ENCODE results near the gene CHPT1.
"Not testable (repeated sequence)": the region's sequence is repeated elsewhere in the genome, so short reads cannot be mapped to it uniquely, and the experiment has no call there.

CHPT1 gene

DNA sequence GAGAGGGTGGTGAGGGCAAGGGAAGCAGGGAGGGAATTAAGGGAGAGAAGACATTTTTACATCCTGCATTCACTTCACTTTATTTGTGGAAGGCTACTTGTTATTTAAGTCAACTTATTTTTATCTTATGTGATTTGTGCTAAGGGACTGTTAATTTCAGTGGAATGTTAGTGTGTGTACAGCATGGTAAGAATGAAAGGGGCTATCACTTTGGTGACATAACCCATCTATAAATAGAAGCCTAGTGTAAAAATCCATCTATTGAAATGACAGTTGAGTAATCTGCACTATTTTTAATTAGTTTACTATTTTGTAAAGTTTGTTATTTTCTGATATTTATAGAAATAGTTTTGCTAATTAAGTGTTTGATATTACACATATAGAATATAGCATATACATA, 16.8 kb upstream of the CHPT1 start:
- ChIA-PET POLR2A (ENCODE audit: low non-redundant PET) (no interaction called here), CTCF (no interaction called here)
- DNase-seq (ENCODE audit: low spot score): no peak
- H3K27ac ChIP-seq: no peak overlapping the region
- TF ChIP-seq, protein P1, sequence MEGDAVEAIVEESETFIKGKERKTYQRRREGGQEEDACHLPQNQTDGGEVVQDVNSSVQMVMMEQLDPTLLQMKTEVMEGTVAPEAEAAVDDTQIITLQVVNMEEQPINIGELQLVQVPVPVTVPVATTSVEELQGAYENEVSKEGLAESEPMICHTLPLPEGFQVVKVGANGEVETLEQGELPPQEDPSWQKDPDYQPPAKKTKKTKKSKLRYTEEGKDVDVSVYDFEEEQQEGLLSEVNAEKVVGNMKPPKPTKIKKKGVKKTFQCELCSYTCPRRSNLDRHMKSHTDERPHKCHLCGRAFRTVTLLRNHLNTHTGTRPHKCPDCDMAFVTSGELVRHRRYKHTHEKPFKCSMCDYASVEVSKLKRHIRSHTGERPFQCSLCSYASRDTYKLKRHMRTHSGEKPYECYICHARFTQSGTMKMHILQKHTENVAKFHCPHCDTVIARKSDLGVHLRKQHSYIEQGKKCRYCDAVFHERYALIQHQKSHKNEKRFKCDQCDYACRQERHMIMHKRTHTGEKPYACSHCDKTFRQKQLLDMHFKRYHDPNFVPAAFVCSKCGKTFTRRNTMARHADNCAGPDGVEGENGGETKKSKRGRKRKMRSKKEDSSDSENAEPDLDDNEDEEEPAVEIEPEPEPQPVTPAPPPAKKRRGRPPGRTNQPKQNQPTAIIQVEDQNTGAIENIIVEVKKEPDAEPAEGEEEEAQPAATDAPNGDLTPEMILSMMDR (conservative IDR thresholded peaks at IDR 0.05; ENCODE audit: low read depth): no peak

DNA sequence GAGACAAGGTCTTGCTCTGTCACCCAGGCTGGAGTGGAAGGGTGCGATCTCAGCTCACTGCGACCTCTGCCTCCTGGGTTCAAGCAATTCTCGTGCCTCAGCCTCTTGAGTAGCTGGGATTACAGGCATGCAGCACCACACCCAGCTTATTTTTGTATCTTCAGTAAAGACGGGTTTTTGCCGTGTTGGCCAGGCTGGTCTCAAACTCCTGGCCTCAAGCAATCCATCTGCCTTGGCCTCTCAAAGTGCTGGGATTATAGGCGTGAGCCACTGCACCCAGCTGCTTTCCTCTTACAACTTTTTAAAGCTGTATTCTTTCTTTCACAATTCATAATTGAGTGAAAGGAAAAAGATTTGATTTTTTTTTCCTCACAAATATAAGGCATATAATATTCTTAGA, 15.8 kb upstream of the CHPT1 start:
- POLR2A ChIA-PET (ENCODE audit: low non-redundant PET); DNase-seq (ENCODE audit: low spot score); H3K27ac ChIP-seq: not testable (repeated sequence)
- CTCF ChIA-PET: interaction anchor here (0.6 to 0.7 kb wide), 2 partner anchors 47 to 220 kb away, joined by 3 read pairs; no protein-coding TSS in a partner anchor

DNA sequence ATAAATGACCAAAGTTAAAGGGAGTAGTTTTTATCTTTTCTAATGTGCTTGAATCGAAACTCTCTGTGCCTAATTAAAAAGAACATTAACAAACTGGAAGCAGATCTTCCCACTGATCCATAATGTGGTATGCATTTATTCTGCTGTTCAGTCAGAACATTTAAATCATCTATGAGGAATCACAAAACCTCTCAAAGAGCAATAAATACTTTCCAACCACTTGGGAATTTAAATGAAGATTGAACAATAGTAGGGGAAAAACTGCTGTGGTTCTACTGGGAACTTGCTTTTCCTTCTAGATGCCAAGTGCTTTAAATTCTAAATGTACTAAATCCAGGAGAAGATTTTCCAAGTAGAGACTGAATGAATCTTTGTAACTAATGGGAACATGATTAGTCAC, 12.3 kb upstream of the CHPT1 start:
- no peak overlapping the region for H3K27ac ChIP-seq
- TF ChIP-seq, protein P1 (conservative IDR thresholded peaks at IDR 0.05; ENCODE audit: low read depth): no peak
- ChIA-PET CTCF (no interaction called here), POLR2A (ENCODE audit: low non-redundant PET) (no interaction called here)
- DNase-seq (ENCODE audit: low spot score): no peak

DNA sequence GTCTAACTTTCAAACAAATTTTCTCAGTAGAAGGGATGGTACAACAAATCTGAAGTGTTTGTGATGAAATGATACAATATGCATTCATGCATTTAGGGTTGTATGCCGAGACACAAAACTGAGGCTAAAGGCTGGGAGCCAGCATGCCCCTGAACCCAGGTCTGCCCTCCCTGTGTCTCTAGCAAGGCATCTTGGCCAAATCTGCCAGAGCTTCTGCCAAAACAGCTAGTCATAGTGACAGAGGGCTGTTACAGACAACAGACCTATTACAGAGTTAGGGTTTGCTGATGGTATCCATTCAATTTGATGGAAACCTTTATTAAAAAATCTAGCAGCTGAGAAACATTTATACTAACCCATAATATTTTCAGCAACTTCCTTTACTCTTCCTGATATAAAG, 11.3 kb upstream of the CHPT1 start:
- no peak overlapping the region for H3K27ac ChIP-seq
- TF ChIP-seq, protein P1 (conservative IDR thresholded peaks at IDR 0.05; ENCODE audit: low read depth): no peak
- POLR2A ChIA-PET (ENCODE audit: low non-redundant PET): no interaction called here
- CTCF ChIA-PET: no interaction called here
- DNase-seq (ENCODE audit: low spot score): no peak

DNA sequence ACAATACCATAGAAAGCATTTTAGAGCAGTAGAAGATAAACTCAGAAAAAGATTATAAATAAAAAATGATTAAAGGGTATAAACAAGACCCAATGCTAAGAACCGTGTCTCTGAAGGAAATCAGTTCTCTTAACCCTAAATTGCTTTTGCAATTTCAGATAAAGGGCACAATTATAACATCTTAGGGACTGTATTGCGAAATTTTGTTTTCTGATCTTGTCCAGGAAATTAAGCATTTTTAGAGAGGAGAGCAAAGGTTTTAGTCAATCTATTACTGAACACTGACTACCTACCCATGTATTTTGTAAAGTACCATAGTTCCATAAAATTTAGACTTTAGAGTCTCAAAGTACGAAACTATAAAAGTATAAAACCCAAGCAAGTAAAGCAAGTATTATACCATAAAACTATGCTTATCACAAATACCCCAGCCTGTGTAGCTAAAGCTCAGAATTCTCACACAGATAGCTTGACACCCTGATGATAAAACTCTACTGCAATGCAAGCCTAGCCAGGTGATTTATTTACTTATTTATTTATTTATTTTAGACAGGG, 6.8 kb upstream of the CHPT1 start:
- TF ChIP-seq, protein P1 (conservative IDR thresholded peaks at IDR 0.05; ENCODE audit: low read depth): no peak
- no peak for DNase-seq (ENCODE audit: low spot score)
- no peak overlapping the region for H3K27ac ChIP-seq
- ChIA-PET POLR2A (ENCODE audit: low non-redundant PET) (no interaction called here), CTCF (no interaction called here)

DNA sequence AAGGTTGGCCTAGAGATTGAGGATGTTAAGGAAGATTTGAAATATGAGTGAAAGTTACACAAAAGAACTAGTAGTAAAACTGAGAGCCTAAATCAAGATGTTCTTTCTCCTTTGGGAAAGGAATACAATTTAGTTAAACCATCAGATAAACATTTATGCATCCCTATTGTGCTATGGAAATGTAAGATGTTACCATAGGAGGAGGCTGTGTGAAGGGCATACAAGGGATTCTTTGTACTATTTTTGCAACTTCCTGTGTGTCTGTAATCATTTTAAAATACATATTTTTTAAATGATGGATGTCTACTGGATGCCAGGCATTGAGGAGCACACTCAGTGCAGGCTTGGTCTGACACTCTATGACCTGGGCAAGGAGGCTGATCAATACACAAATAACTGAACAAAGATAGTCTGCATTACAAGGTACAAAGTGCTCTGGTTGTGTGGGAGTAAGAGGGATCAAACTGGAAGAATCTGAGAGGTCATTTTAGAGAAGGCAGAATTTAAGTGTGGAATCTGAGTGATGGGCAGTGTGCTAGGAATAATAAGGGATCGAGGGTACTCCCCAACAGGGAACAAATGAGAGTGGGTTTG, 5.8 kb upstream of the CHPT1 start:
- TF ChIP-seq, protein P1 (conservative IDR thresholded peaks at IDR 0.05; ENCODE audit: low read depth): no peak
- DNase-seq (ENCODE audit: low spot score): no peak
- ChIA-PET CTCF (no interaction called here), POLR2A (ENCODE audit: low non-redundant PET) (no interaction called here)
- H3K27ac ChIP-seq: no peak overlapping the region

DNA sequence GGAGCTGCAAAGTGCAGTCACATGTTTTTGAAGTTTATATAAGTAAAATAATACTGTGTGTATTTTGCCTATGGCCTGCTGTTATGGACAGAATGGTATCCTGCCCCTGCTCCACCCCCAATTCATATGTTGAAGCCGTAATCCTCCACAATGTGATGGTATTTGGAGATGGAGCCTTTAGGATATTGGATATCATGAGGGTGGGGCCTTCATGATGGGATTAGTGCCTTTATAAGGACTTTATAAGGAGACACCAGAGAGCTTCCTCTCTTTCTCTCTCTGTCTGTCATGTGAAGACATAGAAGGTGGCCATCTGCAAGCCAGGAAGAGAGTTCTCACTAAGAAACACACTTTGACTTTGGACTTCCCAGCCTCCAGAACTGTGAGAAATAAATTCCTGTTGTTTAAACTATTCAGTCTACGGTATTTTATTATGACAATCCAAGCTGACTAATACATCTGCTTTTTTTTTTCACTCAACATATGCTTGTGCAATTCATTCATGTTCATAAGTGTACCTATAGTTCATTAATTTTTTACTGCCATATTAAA, 3.1 kb upstream of the CHPT1 start:
- POLR2A ChIA-PET (ENCODE audit: low non-redundant PET): no interaction called here
- H3K27ac ChIP-seq: no peak overlapping the region
- no peak for DNase-seq (ENCODE audit: low spot score)
- CTCF ChIA-PET: no interaction called here
- TF ChIP-seq, protein P1 (conservative IDR thresholded peaks at IDR 0.05; ENCODE audit: low read depth): no peak
